Smooth muscle cell of the umbilical artery (primary cell): ENCODE data around the gene PPFIA1. TPM values are rescaled to one million over a fixed set of nuclear protein-coding genes. Genes with fewer than 3 reads are reported as not detected.

Source experiments
- total RNA-seq: library from RNA; depleted of rRNA; stranded (reverse); fragments of >200 nt; gene quantifications from 2 replicates; pipeline ENCODE4 v1.2.3, GENCODE V29; 2014

Gene PPFIA1
- 48.1 and 60.6 TPM in 2 replicates for total RNA-seq

GRCh38 chr11:70270104-70270876, at the start of gene PPFIA1:
Gene PPFIA1, plus strand, starts transcription at chr11:70270690. Its CDS starts 1,483 bp downstream, at chr11:70272173.

GRCh38 chr11:70397983-70398833, 127.7 kb downstream of the PPFIA1 start, which contains the start of gene CTTN:
Gene CTTN, plus strand, starts transcription at chr11:70398529. Its CDS starts 8,769 bp downstream, at chr11:70407298.

Other genes with a start within 250 kb of the PPFIA1 start
- not detected in 2 replicates for gene ANO1, start 192.4 kb upstream of the PPFIA1 start, total RNA-seq
- gene FADD, start 67.4 kb upstream of the PPFIA1 start, total RNA-seq = 47.5 and 47.7 TPM in 2 replicates
- 510 and 566 TPM in 2 replicates for gene CTTN, start 127.8 kb downstream of the PPFIA1 start, total RNA-seq